GM15510 (cell line): ENCODE results near the gene LIN37.

Experiments used
- POLR2A ChIP-seq: IDR thresholded peaks from 3 replicates; pipeline ENCODE4 v1.6.1; 2011; ENCODE audit warnings: borderline replicate concordance; ENCODE audit not compliant: insufficient read length; ENCODE audit errors: extremely low read depth

Gene LIN37

GRCh38 chr19:35751839-35752745 lies 3.7 kb downstream of the LIN37 start:
- no peak for TF ChIP-seq POLR2A

GRCh38 chr19:35752746-35753350 lies 4.5 kb downstream of the LIN37 start:
- TF ChIP-seq POLR2A = no peak

- no peak for TF ChIP-seq POLR2A
These were observed 5.4 kb downstream of the LIN37 start for GRCh38 chr19:35753634-35754369.

GRCh38 chr19:35754370-35755130 lies 6.2 kb downstream of the LIN37 start:
- TF ChIP-seq POLR2A = no peak

GRCh38 chr19:35755131-35755549 lies 6.8 kb downstream of the LIN37 start:
- no peak for TF ChIP-seq POLR2A

- no peak for TF ChIP-seq POLR2A
These were observed 7.4 kb downstream of the LIN37 start for GRCh38 chr19:35755550-35756376.

- no peak for TF ChIP-seq POLR2A
These were observed 8.2 kb downstream of the LIN37 start, which contains the start of gene HSPB6 for GRCh38 chr19:35756377-35757230. HSPB6 (minus strand) TSS chr19:35757029; CDS start chr19:35757008, 21 bp downstream.

GRCh38 chr19:35757231-35757748 lies 8.9 kb downstream of the LIN37 start:
- TF ChIP-seq POLR2A = no peak

- peak; percentile 80 for TF ChIP-seq POLR2A
These were observed 9.6 kb downstream of the LIN37 start, which contains the start of gene PROSER3 for GRCh38 chr19:35757749-35758608. PROSER3 (plus strand) TSS chr19:35758176; CDS start chr19:35758216, 40 bp downstream.

- no peak for TF ChIP-seq POLR2A
These were observed 11.3 kb downstream of the LIN37 start for GRCh38 chr19:35759697-35760096.

GRCh38 chr19:35760711-35761349 lies 12.5 kb downstream of the LIN37 start:
- no peak for TF ChIP-seq POLR2A
